ENCODE data around the gene EML1.

The EML1 gene

DNA sequence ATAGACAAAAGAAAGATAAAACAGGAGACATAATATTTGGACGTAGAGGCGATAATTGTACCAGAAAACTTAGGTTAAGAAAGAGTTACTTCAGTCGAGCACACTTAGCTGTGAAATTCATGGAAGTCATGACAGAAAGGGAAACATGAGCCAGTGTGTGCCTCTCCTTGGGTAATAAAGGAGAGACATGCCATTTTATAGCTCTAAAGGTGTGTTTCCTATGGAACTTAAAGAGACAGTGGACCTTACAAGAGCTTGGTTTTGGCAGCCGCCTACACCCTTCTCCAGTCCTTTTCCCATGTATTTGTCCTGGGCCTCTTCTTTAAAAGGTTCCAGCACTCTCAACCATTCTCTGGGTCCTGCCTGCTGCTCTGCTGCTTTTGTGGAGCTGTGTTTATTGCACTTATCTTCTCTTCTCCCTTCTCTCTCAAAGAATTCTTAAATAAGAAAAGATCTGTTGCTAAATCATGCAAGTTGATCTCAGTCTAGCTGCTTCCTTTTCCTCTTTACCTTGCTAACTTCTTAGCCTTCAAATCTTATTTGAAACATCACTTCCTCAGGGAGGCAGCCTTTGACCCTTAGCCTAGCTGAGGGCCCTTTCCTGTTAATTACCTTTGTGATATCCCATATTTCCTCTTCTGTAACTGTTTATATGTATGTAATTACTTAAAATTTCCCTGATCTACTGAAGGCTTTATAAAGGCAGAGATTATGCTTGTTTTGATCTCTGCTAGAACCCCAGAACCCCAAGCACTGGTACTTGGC, 190.2 kb downstream of the EML1 start:
- no peak overlapping the region for H3K4me3 Mint-ChIP-seq
- no peak overlapping the region for H3K27ac Mint-ChIP-seq
- DNase-seq (ENCODE audit: low spot score in 2 of 2) (no peak), ATAC-seq (ENCODE audit: low read depth) (no peak)
- no peaks in the 10 kb centered on the region for H3K4me1 Mint-ChIP-seq
- H3K9me3 Mint-ChIP-seq, result no peaks in the 10 kb centered on the region
- H3K27me3 Mint-ChIP-seq, result peaks cover 4% of the 10 kb centered on the region
- no peaks in the 10 kb centered on the region for H3K36me3 Mint-ChIP-seq

DNA sequence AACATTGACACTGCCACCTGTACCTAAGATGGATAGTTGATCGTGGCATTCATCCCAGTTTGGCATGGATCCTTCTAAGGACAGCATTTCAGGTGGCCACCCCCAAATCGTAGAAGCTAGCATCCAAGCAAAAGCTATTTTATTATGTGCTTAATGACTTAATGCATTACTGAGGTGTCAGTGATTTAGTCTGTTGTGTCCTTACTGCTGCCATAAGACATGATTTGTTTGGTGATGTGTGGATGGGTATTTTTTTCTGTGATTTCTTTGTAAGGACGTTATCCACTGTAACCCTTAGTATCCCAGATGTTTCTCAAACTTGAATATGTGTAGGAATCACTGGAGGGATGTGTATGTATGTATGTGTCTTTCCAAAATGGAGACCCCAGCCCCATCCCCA, 190.8 kb downstream of the EML1 start:
- no peaks in the 10 kb centered on the region for H3K4me1 Mint-ChIP-seq
- DNase-seq (ENCODE audit: low spot score in 2 of 2), result no peak
- no peak overlapping the region for H3K27ac Mint-ChIP-seq

GRCh38 chr14:99986396-99986795, 193.2 kb downstream of the EML1 start:
- peaks cover 5% of the 10 kb centered on the region for H3K27me3 Mint-ChIP-seq

More for the DNA sequence above, 190.8 kb downstream of the EML1 start:
- no peak overlapping the region for H3K4me3 Mint-ChIP-seq
- peaks cover 4% of the 10 kb centered on the region for H3K27me3 Mint-ChIP-seq
- no peak for ATAC-seq (ENCODE audit: low read depth)
- no peaks in the 10 kb centered on the region for H3K36me3 Mint-ChIP-seq
- H3K9me3 Mint-ChIP-seq, result no peaks in the 10 kb centered on the region

DNA sequence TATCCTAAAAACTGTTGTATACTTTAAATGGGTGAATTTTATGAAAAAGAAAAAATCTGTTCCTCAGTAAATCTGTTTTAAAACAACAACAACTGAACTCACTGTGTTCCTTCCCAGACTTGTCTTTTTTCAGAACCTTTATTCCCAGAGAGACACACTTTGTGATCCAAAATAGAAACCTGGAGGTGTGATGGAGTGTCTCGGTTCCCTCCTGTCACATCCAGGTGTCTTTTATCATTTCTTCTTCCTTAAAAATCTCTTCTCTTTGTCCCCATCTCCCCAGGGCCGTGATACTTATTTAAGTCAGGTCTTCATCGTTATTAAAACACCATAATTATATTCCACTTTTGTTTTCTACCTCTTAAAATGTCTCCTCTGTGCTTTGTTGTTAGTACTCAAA, 195.8 kb downstream of the EML1 start:
- Mint-ChIP-seq H3K9me3 (no peaks in the 10 kb centered on the region), H3K4me1 (no peaks in the 10 kb centered on the region), H3K27me3 (peaks cover 5% of the 10 kb centered on the region), H3K27ac (no peak overlapping the region), H3K36me3 (no peaks in the 10 kb centered on the region), H3K4me3 (no peak overlapping the region)
- DNase-seq (ENCODE audit: low spot score in 2 of 2) (no peak), ATAC-seq (ENCODE audit: low read depth) (no peak)

More at GRCh38 chr14:99986396-99986795, 193.2 kb downstream of the EML1 start:
- no peak for DNase-seq (ENCODE audit: low spot score in 2 of 2)
- H3K27ac Mint-ChIP-seq, result no peak overlapping the region
- H3K36me3 Mint-ChIP-seq, result no peaks in the 10 kb centered on the region
- ATAC-seq (ENCODE audit: low read depth), result no peak
- no peak overlapping the region for H3K4me3 Mint-ChIP-seq
- no peaks in the 10 kb centered on the region for H3K4me1 Mint-ChIP-seq
- H3K9me3 Mint-ChIP-seq, result no peaks in the 10 kb centered on the region

- Mint-ChIP-seq H3K27ac (no peak overlapping the region), H3K9me3 (no peaks in the 10 kb centered on the region), H3K4me3 (no peak overlapping the region), H3K4me1 (peaks cover 4% of the 10 kb centered on the region), H3K27me3 (peaks cover 10% of the 10 kb centered on the region), H3K36me3 (no peaks in the 10 kb centered on the region)
- ATAC-seq (ENCODE audit: low read depth), result no peak
- DNase-seq (ENCODE audit: low spot score in 2 of 2), result no peak
Measured at GRCh38 chr14:99990268-99991170, 197.3 kb downstream of the EML1 start.

GRCh38 chr14:99991331-99991730, 198.1 kb downstream of the EML1 start:
- H3K27me3 Mint-ChIP-seq, result peaks cover 10% of the 10 kb centered on the region
- peaks cover 7% of the 10 kb centered on the region for H3K4me1 Mint-ChIP-seq
- no peaks in the 10 kb centered on the region for H3K36me3 Mint-ChIP-seq
- no peak overlapping the region for H3K4me3 Mint-ChIP-seq
- ATAC-seq (ENCODE audit: low read depth) (no peak), DNase-seq (ENCODE audit: low spot score in 2 of 2) (no peak)
- no peaks in the 10 kb centered on the region for H3K9me3 Mint-ChIP-seq
- H3K27ac Mint-ChIP-seq, result no peak overlapping the region

All from memory B cell (primary cell).